D721Med (cell line): ENCODE results near the gene DGKI.

Experiments used
- DNase-seq: peaks from one replicate; pipeline ENCODE4 v3.0.0; 2011; ENCODE audit warnings: low spot score; ENCODE audit not compliant: insufficient read length
- FAIRE-seq: peaks from 2 replicates; lab custom pipeline; 2011; peaks lifted over from hg19 to GRCh38; lab: Jason Lieb, UNC
- CTCF ChIP-seq: IDR thresholded peaks from 2 replicates; pipeline ENCODE4 v1.5.1; 2012; ENCODE audit warnings: mild to moderate bottlenecking, control low read depth; ENCODE audit not compliant: insufficient read depth; ENCODE audit errors: missing control alignments

The DGKI gene

GRCh38 chr7:137825489-137825888 is 21.3 kb downstream of the DGKI start:
- FAIRE-seq (no peak), DNase-seq (no peak)

GRCh38 chr7:137820677-137821420 is 25.9 kb downstream of the DGKI start:
- FAIRE-seq (no peak), DNase-seq (no peak)
- no peak for TF ChIP-seq CTCF

More at GRCh38 chr7:137825489-137825888, 21.3 kb downstream of the DGKI start:
- no peak for TF ChIP-seq CTCF

GRCh38 chr7:137820156-137820555 is 26.6 kb downstream of the DGKI start:
- FAIRE-seq (no peak), DNase-seq (no peak)
- no peak for TF ChIP-seq CTCF

- TF ChIP-seq CTCF, result no peak
- no peak for FAIRE-seq
- DNase-seq, result no peak
These were observed 28.7 kb downstream of the DGKI start for GRCh38 chr7:137818036-137818435.

- FAIRE-seq, result no peak
- DNase-seq, result no peak
- peak; percentile 53 for TF ChIP-seq CTCF
These were observed 30.0 kb downstream of the DGKI start for GRCh38 chr7:137816696-137817320.

- no peak for TF ChIP-seq CTCF
- DNase-seq, result no peak
- no peak for FAIRE-seq
These were observed 33.2 kb downstream of the DGKI start for GRCh38 chr7:137813541-137813940.

GRCh38 chr7:137810248-137810647 is 36.5 kb downstream of the DGKI start:
- DNase-seq, result no peak
- TF ChIP-seq CTCF, result no peak
- no peak for FAIRE-seq
